Cardiac fibroblast (primary cell): ENCODE measurements around the gene CDK19.

Source experiments
- DNase-seq, 2 donors: peaks; one replicate each; pipeline versions ENCODE4 v3.0.0 to v3.0.0-alpha.2; 2010; ENCODE audit warnings: low read depth in 2 of 2
- H3K4me3 ChIP-seq, 2 donors: replicated peaks in 1 of 2; 1 replicate in 1 of 2; 2 replicates in 1 of 2; pipeline ENCODE4 v1.5.1; 2011; ENCODE audit warnings: low read depth in 2 of 2, low read length in 2 of 2, mild to moderate bottlenecking in 2 of 2, moderate library complexity in 1 of 2
- TF ChIP-seq, protein P1 (sequence below): IDR thresholded peaks from one replicate; pipeline ENCODE4 v1.5.1; 2011; ENCODE audit warnings: low read depth, mild to moderate bottlenecking, low read length, inconsistent platforms

The CDK19 gene

GRCh38 chr6:110815411-110816409, at the start of gene CDK19:
CDK19 (minus strand) TSS chr6:110815469; CDS start chr6:110815136, 333 bp downstream.
- peak; percentile 98 to 99 for DNase-seq
- TF ChIP-seq, protein P1, sequence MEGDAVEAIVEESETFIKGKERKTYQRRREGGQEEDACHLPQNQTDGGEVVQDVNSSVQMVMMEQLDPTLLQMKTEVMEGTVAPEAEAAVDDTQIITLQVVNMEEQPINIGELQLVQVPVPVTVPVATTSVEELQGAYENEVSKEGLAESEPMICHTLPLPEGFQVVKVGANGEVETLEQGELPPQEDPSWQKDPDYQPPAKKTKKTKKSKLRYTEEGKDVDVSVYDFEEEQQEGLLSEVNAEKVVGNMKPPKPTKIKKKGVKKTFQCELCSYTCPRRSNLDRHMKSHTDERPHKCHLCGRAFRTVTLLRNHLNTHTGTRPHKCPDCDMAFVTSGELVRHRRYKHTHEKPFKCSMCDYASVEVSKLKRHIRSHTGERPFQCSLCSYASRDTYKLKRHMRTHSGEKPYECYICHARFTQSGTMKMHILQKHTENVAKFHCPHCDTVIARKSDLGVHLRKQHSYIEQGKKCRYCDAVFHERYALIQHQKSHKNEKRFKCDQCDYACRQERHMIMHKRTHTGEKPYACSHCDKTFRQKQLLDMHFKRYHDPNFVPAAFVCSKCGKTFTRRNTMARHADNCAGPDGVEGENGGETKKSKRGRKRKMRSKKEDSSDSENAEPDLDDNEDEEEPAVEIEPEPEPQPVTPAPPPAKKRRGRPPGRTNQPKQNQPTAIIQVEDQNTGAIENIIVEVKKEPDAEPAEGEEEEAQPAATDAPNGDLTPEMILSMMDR: no peak
- peak within 1 kb of the TSS; percentile 93 to 94 for H3K4me3 ChIP-seq

DNA sequence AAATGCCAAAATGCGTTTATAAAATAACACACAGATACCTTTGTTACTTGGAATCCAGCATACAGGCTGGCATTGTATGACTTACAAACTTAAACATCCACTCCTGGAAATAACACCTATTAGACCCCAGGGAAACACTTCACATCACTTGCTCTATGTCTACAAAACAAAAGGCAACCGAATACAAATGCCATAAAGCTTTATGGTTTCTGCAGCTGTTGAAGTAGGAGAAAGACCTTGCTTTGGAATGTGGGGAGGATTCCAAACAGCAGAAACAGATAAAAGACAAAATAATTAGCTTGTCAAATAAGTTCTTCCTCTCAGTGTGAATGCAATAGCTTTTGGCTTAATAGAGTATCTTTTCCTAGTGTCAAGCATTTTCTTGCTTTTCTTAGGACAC, 49.6 kb upstream of the CDK19 start:
- no peak overlapping the region for H3K4me3 ChIP-seq
- TF ChIP-seq, protein P1: no peak
- no peak for DNase-seq

GRCh38 chr6:110859335-110859792, 44.1 kb upstream of the CDK19 start:
- no peak for DNase-seq
- TF ChIP-seq, protein P1: no peak
- H3K4me3 ChIP-seq: no peak overlapping the region

- H3K4me3 ChIP-seq: no peak overlapping the region
- TF ChIP-seq, protein P1: no peak
- no peak for DNase-seq
Measured at GRCh38 chr6:110858562-110859214, 43.4 kb upstream of the CDK19 start.

DNA sequence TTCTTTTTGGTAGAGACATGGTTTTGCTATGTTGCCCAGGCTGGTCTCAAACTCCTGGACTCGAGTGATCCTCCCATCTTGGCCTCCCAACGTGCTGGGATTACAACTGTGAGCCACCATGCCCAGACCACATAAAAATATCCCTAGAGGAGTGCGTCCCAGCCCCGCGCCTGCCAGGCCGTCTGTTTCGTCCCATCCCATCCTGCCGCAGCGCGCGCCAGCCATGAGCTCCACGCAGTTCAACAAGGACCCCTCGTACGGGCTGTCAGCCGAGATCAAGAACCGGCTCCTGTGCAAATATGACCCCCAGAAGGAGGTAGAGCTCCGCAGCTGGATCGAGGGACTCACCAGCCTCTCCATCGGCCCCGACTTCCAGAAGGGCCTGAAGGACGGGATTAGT, 42.7 kb upstream of the CDK19 start:
- DNase-seq: no peak
- TF ChIP-seq, protein P1: no peak
- H3K4me3 ChIP-seq: no peak overlapping the region

DNA sequence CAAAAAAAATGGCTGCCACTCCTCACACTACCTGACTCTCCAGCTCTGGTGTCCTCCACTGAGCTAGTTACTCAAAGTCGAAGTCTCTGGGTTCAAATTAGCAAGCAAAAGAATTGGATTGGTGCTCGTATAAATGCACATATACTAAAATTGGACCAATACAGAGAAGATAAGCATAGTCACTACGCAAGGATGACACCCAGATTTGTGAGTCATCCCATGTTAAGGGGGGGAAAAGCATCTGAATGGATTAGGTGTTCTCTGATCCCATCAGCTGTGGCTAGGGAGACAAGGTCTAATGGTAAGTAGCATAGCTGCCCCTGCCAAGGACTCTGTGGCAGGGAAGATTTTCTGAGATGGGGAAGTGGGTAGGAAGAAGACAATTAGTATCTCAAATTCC, 41.0 kb upstream of the CDK19 start:
- TF ChIP-seq, protein P1: no peak
- DNase-seq: no peak

More for the DNA sequence above, 41.0 kb upstream of the CDK19 start:
- H3K4me3 ChIP-seq: no peak overlapping the region
